TTC549 (cell line): ENCODE data around the gene MLX.
"Not testable (repeated sequence)": the region's sequence is repeated elsewhere in the genome, so short reads cannot be mapped to it uniquely, and the experiment has no call there.

Experiments used
- FAIRE-seq: peaks from 2 replicates; lab custom pipeline; 2012; peaks lifted over from hg19 to GRCh38; lab: Jason Lieb, UNC

MLX gene

DNA sequence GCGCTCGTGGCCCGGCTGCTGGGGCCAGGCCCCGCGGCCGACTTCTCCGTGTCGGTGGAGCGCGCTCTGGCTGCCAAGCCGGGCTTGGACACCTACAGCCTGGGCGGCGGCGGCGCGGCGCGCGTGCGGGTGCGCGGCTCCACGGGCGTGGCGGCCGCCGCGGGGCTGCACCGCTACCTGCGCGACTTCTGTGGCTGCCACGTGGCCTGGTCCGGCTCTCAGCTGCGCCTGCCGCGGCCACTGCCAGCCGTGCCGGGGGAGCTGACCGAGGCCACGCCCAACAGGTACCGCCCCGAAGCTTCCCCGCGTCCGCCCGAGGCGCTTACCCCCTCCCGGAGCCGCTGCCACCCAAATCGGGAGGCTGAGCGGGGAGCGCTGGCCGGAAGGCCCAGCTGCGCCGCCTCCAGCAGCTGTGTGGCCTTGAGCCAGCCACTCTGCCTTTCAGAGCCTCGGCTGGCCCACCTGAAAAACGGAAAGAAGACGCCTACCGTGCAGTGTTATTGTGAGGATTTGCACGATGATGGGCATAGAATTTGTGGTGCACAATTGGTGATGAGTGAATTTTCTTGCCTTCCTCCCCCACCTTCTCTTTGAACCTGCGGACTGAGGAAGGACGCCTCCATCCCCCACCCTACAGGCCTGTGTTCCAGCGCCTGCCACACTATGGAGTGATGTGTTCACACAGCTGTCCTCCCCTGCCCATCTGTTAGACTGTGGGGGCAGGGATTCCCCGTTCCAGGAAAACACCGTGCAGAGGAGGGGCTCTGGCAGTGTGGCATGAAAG is 30.3 kb upstream of the MLX start:
- no peak for FAIRE-seq

DNA sequence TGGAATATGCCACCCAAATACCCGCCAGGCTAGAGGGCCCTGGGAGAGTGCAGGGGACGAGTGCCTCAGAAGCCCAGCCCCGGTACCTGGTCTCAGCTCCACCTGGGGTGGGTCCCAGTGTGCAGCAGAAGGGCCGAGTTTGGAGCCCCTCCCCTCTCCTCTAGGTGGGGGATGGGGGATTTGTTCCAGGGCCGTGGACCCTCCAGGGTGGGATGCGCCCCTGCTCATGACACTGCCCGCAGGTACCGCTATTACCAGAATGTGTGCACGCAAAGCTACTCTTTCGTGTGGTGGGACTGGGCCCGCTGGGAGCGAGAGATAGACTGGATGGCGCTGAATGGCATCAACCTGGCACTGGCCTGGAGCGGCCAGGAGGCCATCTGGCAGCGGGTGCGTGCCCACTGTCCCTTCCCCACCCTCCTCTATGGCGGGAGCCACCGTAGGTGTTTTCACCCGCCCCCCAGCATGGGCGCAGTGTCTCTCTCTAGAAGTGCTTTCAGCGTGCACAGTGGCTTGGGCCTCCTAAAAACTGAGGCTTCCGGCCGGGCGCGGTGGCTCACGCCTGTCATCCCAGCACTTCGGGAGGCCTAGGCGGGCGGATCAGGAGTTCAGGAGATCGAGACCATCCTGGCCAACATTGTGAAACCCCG is 29.6 kb upstream of the MLX start:
- FAIRE-seq, result no peak

DNA sequence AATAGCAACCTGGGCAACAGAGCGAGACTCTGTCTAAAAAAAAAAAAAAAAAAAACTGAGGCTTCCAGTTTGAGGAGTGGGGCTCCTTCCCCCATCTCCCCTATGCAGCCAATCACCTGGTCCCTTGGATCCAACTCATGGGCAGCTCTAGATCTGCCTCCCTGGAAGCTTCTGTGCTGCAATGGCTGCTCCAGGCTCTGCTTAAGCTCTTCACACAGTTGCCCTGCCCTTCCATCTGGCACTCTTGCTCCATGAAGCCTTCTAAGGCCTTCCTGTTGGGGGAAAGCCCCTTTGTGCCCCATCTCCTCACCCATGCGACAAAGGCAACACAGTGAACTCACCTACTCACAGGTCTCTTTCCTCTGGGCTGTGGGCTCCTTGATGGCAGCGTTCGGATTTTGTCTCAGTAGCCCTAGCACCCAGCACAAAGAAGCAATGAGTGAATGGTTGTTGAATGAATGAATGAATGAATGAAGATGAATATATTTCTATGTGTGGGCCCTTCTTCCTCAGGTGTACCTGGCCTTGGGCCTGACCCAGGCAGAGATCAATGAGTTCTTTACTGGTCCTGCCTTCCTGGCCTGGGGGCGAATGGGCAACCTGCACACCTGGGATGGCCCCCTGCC is 29.0 kb upstream of the MLX start:
- FAIRE-seq, result no peak

DNA sequence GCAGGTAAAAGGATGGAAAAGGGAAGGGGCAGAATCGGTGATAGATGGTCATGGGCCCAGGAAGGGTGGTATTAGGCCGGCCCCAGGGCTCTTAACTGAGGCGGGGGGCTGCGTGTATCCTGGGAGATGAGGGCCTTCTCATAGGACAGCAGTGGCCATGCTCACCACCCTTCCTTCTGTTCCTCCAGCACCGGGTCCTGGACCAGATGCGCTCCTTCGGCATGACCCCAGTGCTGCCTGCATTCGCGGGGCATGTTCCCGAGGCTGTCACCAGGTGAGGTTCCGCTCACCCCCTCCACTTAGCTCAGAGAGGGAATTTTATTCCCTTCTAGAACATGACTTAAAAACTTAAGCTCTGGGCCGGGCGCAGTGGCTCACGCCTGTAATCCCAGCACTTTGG is 28.4 kb upstream of the MLX start:
- FAIRE-seq, result no peak

DNA sequence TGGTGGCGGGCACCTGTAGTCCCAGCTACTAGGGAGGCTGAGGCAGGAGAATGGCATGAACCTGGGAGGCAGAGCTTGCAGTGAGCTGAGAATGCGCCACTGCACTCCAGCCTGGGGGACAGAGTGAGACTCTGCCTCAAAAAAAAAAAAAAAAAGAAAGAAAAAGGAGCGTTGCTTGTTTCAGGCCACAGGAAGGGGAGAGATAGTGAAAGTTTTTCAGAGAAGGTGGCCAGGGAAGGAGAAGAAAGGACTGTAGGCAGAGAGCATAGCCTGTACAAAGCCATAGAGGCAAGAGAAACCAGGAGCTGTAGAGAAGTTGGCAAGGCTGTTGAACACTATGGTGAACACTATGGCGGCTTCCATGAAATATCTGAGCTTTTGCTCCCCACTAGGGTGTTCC is 26.3 kb upstream of the MLX start:
- not testable (repeated sequence) for FAIRE-seq

DNA sequence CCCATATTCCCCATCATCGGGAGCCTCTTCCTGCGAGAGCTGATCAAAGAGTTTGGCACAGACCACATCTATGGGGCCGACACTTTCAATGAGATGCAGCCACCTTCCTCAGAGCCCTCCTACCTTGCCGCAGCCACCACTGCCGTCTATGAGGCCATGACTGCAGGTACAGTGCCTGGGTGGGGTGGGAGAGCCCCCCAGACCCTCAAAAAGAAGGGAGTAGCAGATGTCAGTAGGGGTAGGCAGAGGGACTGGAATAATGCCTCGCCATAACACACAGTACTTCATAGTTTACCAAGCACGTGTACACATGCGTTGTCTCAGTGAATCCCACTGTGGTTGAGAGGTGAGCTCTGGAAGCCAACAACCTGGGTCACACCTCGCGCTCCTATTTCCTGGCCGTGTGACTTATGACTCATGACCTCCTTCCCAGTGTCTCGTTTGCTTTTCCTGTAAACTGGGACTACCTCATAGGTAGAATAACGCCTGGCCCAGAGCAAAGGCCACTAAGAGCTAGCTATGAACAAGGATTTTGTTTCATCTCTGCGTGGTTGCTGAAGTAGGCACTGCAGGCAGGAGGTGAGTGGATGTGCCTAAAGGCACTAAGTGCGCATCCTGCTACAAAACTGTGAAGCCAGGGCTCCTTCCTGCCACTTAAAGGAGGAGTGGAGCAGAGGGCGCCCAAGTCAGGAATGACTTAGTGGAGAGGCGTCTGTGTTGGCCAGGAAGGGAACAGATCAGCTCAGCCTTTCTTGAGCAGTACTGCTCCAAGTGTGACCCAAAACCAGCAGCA is 25.7 kb upstream of the MLX start:
- FAIRE-seq, result no peak

DNA sequence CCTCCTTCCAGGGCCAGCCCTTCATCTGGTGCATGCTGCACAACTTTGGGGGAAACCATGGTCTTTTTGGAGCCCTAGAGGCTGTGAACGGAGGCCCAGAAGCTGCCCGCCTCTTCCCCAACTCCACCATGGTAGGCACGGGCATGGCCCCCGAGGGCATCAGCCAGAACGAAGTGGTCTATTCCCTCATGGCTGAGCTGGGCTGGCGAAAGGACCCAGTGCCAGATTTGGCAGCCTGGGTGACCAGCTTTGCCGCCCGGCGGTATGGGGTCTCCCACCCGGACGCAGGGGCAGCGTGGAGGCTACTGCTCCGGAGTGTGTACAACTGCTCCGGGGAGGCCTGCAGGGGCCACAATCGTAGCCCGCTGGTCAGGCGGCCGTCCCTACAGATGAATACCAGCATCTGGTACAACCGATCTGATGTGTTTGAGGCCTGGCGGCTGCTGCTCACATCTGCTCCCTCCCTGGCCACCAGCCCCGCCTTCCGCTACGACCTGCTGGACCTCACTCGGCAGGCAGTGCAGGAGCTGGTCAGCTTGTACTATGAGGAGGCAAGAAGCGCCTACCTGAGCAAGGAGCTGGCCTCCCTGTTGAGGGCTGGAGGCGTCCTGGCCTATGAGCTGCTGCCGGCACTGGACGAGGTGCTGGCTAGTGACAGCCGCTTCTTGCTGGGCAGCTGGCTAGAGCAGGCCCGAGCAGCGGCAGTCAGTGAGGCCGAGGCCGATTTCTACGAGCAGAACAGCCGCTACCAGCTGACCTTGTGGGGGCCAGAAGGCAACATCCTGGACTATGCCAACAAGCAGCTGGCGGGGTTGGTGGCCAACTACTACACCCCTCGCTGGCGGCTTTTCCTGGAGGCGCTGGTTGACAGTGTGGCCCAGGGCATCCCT is 23.5 kb upstream of the MLX start:
- no peak for FAIRE-seq

DNA sequence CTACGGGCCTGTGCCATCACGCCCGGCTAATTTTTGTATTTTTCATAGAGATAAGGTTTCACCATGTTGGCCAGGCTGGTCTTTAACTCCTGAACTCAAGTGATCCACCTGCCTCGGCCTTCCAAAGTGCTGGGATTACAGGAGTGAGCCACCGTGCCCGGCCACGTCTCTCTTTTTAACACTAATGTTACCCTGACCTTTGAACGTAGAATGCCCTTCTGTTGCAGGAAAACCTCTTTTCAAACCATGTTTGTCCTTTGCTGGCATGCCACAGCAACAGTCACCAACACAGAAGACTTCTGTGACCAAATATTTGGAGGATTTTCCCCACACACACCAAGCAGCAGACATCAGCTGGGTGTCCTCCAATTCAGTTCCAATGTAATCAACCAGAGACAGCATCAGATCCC is 22.0 kb upstream of the MLX start:
- FAIRE-seq, result no peak

DNA sequence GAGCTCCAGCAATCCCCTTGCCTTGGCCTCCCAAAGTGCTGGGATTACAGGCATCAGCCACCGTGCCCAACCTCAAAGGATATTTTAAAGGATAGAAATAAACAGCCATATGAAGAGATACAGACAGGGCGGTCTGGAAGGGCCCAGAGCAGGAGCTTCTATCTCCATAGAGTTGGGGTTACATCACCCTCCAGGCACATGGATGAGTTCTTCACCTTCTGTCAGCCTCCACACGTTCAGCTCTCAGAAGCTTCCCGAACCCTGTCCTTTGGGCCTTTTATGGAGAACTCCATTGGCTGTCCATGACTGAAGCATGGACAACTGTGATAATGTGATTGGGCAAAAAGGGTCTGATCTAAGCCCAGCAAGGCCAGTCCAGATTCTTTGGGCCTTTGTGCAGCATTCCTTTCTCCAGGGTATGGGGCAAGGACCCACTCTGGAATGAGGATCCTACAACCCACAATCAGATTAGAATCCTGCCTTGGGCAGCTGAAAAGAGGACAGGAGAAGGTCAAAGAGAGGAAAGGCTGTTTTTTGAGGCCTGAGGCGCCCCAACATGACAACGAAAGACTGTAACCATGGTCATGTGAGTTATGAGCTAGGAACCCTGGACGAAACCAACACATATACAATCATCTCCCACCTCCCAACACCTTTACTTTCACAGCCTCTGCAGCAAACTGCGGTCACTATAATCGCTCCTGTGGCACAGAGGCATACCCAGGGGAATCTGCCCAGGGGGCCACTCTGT is 21.0 kb upstream of the MLX start:
- not testable (repeated sequence) for FAIRE-seq

DNA sequence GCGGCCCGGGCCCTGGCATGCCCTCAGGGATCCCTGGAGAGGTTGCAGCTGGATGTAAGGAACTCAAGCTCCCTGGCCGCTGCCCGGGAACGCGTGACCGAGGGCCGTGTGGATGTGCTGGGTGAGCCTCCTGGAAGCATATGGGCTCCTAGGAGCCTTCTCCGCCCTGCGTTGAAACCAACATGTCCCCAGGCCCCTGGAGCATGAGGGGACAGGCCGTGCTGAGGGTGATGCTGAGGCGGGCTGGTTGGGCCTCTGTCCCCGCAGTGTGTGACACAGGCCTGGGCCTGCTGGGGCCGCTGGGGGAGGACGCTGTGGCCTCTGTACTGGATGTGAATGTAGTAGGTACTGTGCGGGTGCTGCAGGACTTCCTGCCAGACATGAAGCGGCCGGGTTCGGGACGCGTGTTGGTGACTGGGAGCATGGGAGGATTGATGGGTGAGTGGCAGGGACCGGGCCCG is 19.9 kb upstream of the MLX start:
- FAIRE-seq, result no peak

DNA sequence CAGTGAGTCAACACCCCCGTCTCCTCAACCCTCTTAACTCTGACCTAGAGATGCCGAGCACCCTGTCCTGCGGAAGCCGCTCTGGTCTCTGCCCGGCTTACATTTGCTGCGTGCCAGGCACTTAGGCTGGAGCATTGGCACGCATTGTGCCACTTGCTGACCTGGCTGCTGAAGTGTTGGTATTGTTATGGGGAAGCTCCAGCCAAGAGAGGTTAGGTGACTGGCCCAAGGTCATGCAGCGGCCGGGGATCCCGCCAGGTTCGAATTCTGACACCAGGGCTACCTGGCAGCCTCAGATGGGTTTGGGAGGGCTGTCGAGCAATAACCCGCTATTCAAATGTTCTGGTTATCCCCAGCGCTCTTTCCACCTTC is 19.2 kb upstream of the MLX start:
- FAIRE-seq, result no peak

DNA sequence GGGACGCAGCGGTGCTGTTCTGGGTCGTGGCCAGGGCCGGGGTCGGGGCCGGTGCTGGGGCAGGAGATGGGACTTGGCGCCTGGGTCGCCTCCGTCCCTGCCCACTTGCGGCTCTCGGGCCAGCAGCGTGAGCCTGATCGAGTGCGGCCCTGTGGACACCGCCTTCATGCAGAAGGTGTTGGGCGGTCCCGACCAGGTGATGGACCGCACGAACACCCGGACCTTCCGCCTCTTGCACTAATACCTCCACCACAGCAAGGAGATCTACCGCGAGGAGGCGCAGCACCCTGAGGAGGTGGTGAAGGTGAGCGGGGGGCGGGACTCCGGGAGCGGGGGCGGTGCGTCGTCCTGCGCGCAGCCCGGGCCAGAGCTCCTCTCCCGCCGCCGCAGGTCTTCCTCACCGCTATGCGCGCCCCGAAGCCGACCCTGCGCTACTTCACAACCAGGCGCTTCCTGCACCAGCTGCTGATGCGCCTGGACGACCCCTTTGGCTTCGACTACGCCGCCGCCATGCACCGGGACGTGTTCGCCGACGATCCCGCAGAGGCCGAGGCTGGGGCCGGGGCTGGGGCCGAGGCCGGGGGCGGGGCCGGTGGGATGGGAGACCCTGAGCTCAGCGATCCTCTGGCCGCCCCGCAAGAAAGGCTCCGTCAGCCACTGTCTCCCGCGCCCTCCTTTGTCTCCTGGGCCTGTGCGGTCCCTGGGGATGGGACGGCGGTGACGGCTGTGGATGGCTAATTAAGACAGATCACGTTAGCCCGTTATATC is 18.6 kb upstream of the MLX start:
- no peak for FAIRE-seq

DNA sequence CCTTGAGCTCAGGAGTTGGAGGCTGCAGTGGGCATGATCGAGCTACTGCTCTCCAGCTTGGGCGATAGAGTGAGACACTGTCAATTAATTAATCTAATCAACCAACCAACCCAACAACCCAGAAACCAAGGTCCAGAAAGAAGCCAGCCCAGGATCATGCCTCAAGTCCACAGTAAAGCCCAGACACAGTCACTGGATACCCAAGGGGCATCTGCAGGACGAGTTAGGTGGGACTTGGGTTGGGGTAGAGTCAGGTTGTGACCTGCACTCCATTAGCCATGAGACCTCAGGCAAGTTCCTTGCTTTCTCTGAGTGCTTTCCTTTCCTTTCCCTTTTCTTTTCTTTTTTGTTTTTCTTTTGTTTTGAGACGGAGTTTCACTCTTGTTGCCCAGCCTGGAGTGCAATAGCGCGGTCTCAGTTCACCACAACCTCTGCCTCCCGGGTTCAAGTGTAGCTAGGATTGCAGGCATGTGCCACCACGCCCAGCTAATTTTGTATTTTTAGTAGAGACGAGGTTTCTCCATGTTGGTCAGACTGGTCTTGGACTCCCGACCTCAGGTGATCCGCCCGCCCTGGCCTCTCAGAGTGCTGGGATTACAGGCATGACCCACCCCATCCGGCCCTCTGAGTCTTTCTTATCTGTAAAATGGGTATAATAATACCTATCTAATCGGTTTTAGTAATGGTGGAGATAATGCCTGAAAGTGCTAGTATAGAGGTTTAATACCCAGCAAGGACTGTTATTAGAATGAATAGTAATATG is 17.7 kb upstream of the MLX start:
- no peak for FAIRE-seq

DNA sequence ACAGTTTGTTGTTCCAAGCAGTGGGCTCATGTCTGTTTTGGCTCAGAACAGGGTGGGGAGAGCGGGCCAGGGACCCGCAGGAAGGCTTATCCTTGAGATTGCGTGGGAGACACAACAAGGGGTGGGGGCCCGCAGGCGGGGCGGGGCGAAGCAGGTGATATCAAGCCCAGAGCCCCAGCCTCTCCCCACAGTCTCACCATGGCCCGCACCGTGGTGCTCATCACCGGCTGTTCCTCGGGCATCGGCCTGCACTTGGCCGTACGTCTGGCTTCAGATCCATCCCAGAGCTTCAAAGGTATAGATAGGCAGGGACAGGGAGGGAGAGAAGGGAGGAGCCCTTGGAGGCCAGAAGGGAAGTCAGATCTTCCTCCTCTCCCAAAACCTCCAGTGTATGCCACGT is 14.2 kb upstream of the MLX start, which contains the start of gene HSD17B1:
Gene HSD17B1, plus strand, starts transcription at position 188 of the 400 bp plus-strand sequence. Its CDS starts 11 bp downstream, at position 199.
- not testable (repeated sequence) for FAIRE-seq

DNA sequence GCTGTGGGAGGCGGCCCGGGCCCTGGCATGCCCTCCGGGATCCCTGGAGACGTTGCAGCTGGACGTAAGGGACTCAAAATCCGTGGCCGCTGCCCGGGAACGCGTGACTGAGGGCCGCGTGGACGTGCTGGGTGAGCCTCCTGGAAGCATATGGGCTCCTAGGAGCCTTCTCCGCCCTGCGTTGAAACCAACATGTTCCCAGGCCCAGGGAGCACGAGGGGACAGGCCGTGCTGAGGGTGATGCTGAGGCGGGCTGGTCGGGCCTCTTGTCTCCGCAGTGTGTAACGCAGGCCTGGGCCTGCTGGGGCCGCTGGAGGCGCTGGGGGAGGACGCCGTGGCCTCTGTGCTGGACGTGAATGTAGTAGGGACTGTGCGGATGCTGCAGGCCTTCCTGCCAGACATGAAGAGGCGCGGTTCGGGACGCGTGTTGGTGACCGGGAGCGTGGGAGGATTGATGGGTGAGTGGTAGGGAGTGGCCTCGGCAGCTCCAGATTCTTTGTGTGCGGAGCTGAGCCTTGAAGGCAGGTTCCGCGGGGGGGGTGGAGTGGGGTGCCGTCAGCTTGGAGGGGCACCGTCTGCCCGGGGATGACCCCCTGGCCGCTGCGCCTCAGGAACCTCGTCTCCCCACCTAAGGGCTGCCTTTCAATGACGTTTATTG is 13.6 kb upstream of the MLX start:
- no peak for FAIRE-seq

DNA sequence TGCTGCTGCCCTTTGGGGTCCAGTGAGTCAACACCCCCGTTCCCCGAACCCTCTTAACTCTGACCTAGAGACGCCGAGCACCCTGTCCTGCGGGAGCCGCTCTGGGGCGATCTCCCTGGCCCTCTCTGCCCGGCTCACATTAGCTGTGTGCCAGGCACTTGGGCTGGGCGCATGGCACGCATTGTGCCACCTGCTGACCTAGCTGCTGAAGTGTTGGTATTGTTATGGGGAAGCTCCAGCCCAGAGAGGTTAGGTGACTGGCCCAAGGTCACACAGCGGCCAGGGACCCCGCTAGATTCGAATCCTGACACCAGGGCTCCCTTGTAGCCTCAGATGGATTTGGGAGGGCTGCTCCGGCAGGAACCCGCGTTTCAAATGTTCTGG is 13.0 kb upstream of the MLX start:
- no peak for FAIRE-seq

DNA sequence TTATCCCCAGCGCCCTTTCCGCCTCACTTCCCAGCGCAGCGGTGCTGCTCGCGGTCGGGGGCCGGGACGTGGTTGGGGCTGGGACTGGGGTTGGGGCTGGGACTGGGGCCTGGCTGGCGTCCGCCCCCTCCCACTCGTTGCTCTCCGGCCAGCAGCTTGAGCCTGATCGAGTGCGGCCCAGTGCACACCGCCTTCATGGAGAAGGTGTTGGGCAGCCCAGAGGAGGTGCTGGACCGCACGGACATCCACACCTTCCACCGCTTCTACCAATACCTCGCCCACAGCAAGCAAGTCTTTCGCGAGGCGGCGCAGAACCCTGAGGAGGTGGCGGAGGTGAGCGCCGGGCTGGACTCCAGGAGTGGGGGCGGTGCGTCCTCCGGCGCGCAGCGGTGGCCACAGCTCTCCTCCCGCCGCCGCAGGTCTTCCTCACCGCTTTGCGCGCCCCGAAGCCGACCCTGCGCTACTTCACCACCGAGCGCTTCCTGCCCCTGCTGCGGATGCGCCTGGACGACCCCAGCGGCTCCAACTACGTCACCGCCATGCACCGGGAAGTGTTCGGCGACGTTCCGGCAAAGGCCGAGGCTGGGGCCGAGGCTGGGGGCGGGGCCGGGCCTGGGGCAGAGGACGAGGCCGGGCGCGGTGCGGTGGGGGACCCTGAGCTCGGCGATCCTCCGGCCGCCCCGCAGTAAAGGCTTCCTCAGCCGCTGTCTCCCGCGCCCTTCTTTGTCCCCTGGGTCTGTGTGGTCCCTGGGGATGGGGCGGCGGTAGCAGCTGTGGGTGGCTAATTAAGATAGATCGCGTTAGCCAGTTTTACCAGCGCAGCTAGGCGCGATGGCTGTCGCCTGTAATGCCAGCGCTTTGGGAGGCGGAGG is 12.4 kb upstream of the MLX start:
- no peak for FAIRE-seq

DNA sequence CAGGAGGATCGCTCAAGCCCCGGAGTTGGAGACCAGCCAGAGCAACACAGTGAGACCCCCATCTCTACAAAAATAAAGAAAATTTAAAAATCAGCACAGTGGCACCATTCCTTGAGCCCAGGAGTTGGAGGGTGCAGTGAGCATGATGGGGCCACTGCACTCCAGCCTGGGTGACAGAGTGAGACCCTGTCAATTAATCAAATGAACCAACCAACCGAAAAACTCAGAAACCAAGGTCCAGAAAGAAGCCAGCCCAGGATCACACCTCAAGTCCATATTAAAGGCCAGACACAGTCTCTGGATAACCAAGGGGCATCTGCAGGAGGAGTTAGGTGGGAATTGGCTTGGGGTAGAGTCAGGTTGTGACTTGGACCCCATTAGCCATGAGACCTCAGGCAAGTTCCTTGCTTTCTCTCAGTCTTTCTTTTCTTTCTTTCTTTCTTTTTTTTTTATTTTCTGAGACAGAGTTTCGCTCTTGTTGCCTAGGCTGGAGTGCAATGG is 11.7 kb upstream of the MLX start:
- no peak for FAIRE-seq
